ENCODE measurements around the gene TRIB2. TPM values are rescaled to one million over a fixed set of nuclear protein-coding genes. Genes with fewer than 3 reads are reported as not detected.

The TRIB2 gene
- total RNA-seq, 1 donor from 2014 or later = 19.3 TPM

DNA sequence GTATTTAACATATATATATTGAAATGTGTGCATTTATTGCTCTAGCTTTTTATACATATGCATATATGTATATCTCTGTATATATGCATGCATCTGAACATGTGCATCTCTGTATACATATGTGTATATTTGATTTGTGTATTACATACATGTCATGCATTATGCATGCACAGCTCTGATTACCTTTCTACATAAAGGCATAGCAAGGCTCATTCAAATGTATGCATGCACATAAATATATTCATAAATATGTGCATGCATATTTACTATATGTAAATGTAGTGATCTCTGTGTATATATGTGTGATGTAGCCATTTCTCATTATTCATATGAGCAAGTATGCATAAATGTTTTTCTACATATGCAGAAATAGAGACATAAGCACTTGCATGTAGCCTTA is 64.6 kb downstream of the TRIB2 start:
- H3K27me3 Mint-ChIP-seq = peaks cover 5% of the 10 kb centered on the region
- TF ChIP-seq, protein P1, sequence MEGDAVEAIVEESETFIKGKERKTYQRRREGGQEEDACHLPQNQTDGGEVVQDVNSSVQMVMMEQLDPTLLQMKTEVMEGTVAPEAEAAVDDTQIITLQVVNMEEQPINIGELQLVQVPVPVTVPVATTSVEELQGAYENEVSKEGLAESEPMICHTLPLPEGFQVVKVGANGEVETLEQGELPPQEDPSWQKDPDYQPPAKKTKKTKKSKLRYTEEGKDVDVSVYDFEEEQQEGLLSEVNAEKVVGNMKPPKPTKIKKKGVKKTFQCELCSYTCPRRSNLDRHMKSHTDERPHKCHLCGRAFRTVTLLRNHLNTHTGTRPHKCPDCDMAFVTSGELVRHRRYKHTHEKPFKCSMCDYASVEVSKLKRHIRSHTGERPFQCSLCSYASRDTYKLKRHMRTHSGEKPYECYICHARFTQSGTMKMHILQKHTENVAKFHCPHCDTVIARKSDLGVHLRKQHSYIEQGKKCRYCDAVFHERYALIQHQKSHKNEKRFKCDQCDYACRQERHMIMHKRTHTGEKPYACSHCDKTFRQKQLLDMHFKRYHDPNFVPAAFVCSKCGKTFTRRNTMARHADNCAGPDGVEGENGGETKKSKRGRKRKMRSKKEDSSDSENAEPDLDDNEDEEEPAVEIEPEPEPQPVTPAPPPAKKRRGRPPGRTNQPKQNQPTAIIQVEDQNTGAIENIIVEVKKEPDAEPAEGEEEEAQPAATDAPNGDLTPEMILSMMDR (IDR thresholded peaks at IDR 0.05) = no peak
- ATAC-seq (ENCODE audit: low read depth) (no peak), DNase-seq (no peak)
- intact Hi-C loops (cut with micrococcal nuclease) = no loop called here
- CTCF ChIA-PET = no interaction called here
- POLR2A ChIA-PET = no interaction called here
- peaks cover 2% of the 10 kb centered on the region for H3K9me3 Mint-ChIP-seq
- no peak overlapping the region for H3K27ac Mint-ChIP-seq
- no peaks in the 10 kb centered on the region for H3K4me1 Mint-ChIP-seq
- H3K4me3 Mint-ChIP-seq = no peak overlapping the region
- H3K36me3 Mint-ChIP-seq (ENCODE audit: low read depth) = peaks cover 3% of the 10 kb centered on the region

DNA sequence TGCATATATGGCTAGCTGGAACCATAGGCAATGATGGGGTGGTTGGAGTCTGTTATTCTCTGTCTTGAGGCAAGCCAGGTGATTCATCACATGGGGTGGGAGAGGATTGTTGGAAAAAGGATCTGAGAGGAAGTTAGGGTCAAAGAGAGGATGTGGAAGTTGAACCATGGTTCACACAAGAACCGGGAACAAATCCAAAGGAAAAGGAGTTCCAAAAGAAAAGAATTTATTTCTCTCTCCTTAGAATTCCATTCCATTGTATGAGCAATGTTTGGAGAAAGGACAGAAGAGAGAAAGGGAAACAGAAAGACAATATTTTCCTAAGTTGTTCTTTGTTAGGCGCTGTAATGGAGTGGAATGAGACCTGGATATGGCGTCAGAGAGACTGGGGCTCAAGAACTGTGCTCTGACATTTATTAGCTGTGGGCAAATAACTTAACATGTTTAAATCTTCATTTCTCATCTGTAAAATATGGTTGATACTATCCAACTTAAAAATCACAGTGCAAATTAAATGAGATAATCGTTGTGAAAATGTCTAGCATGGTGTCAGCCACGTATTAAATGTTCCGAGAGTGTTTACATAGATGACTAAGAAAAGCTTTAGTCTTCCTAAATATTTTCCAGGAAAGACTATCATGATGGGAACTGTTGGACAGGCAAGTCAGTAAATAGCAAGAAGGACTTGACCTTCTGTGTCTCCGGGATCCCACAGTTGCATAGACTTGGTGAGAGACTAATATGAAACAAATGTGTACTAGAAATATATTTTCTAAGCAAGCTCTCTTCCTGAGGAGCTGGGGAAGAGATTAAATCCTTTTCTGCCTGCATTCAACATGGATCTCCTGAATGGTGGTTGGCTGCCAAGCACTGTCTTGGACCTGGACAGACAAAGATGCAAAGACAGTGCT is 71.4 kb downstream of the TRIB2 start:
- H3K27ac Mint-ChIP-seq = no peak overlapping the region
- CTCF ChIA-PET = no interaction called here
- no peak for ATAC-seq (ENCODE audit: low read depth)

DNA sequence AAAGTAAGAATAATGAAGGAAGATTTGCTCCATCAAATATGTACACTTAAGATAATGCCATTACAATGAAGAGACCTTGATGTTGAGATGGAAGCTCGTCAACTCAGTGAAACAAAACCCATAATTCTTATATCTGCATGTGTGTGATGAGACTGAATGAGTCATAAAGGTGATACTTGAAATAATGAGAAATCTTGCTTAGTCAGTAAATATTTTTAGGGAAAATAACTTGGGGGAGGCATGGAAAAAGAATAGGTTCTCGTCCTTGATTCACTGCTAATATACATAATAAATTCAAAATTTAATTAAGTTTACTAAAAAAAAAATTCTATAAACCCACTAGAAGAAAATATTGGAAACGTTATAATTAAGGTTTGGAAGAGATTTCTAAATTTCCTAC is 75.2 kb downstream of the TRIB2 start:
- POLR2A ChIA-PET = no interaction called here
- Mint-ChIP-seq H3K4me3 (no peak overlapping the region), H3K27ac (no peak overlapping the region), H3K4me1 (no peaks in the 10 kb centered on the region), H3K36me3 (ENCODE audit: low read depth) (no peaks in the 10 kb centered on the region), H3K27me3 (peaks cover 12% of the 10 kb centered on the region), H3K9me3 (no peaks in the 10 kb centered on the region)
- DNase-seq (no peak), ATAC-seq (ENCODE audit: low read depth) (no peak)
- CTCF ChIA-PET = no interaction called here
- intact Hi-C loops (cut with micrococcal nuclease) = no loop called here
- TF ChIP-seq, protein P1 (IDR thresholded peaks at IDR 0.05) = no peak

More for the DNA sequence above, 71.4 kb downstream of the TRIB2 start:
- H3K9me3 Mint-ChIP-seq = peaks cover 2% of the 10 kb centered on the region
- TF ChIP-seq, protein P1 (IDR thresholded peaks at IDR 0.05) = no peak
- no peak overlapping the region for H3K4me3 Mint-ChIP-seq
- peaks cover 18% of the 10 kb centered on the region for H3K27me3 Mint-ChIP-seq
- H3K36me3 Mint-ChIP-seq (ENCODE audit: low read depth) = peaks cover 3% of the 10 kb centered on the region
- intact Hi-C loops (cut with micrococcal nuclease) = no loop called here
- POLR2A ChIA-PET = no interaction called here
- DNase-seq = no peak
- no peaks in the 10 kb centered on the region for H3K4me1 Mint-ChIP-seq
